IPS DF 6.9 (cell line): ENCODE results near the gene TMIGD1.
"Not testable (repeated sequence)": the region's sequence is repeated elsewhere in the genome, so short reads cannot be mapped to it uniquely, and the experiment has no call there.

ENCODE experiments used
- DNase-seq: peaks from one replicate; pipeline ENCODE4 v3.0.0-alpha.2; 2013; ENCODE audit warnings: low read depth, low spot score
- H3K27ac ChIP-seq: one replicate; pipeline ENCODE4 v1.5.1; 2013; ENCODE audit warnings: low read length, control low read depth
- H3K27me3 ChIP-seq: 2 replicates; pipeline ENCODE4 v1.6.1; 2013; ENCODE audit warnings: mild to moderate bottlenecking, low read length; ENCODE audit not compliant: control insufficient read depth, insufficient read depth
- H3K36me3 ChIP-seq: 2 replicates; pipeline ENCODE4 v1.6.1; 2013; ENCODE audit warnings: low read length; ENCODE audit not compliant: control insufficient read depth, insufficient read depth
- H3K4me1 ChIP-seq: 2 replicates; pipeline ENCODE4 v1.6.1; 2013; ENCODE audit warnings: low read length; ENCODE audit not compliant: control insufficient read depth, insufficient read depth
- H3K4me3 ChIP-seq: 2 replicates; pipeline ENCODE4 v1.5.1; 2013; ENCODE audit warnings: mild to moderate bottlenecking, low read length
- H3K9me3 ChIP-seq: 2 replicates; pipeline ENCODE4 v1.6.1; 2013; ENCODE audit warnings: low read length, inconsistent platforms; ENCODE audit not compliant: control insufficient read depth, insufficient read depth
- WGBS: extraction: QIAGEN DNeasy Blood & Tissue Kit; methylation state at CpG from one replicate; pipeline ENCODE4 v1.1.7; 2013; ENCODE audit warnings: mixed read lengths, missing lambda C conversion rate; ENCODE audit not compliant: insufficient read length, insufficient coverage; 5-methylcytosine and 5-hydroxymethylcytosine counted together

TMIGD1 gene

DNA sequence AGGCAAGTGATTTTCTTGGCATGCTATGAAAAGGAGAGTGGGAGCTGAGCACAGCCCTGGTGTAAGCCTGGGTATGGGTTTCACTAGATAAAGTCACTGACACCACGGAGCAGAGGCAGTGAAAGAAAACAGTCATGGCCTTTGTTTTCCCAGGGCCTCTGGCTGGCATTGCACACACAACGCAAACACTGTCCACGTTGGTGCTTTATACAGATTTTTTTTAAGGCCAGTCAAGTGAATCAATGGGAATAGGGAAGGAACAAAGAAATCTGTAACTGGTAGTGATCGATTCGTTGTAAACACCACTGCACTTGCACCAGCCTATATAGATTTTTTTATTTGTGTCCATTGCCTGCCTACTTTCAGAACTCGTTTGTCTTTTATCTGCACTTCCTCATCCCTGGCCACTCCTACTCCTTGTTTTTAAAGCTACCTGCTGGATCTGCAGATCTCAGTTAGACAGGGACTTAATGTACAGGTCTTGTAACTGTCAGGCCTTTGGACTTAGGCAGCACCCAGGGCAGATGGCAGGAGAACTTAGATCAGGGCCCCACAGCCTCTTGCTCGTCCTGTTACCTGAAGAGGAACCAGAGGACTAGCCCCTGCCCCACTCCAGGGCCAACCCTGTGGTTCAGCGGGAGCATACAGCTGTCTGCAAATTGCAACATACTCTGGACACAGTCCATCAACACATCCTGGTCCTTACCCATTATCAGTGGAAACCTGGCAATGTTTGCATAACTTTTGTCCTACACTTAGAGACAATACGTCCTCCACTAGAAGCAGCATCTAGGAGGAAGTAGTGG lies 10.6 kb upstream of the TMIGD1 start:
- H3K9me3 ChIP-seq: no peaks in the 10 kb centered on the region
- H3K36me3 ChIP-seq: no peaks in the 10 kb centered on the region
- H3K27ac ChIP-seq: no peak overlapping the region
- no peaks in the 10 kb centered on the region for H3K27me3 ChIP-seq
- H3K4me3 ChIP-seq: no peak overlapping the region
- no peak for DNase-seq
- no CpG with 5 or more reads among the region's 9 CpGs for WGBS
- H3K4me1 ChIP-seq: no peaks in the 10 kb centered on the region

DNA sequence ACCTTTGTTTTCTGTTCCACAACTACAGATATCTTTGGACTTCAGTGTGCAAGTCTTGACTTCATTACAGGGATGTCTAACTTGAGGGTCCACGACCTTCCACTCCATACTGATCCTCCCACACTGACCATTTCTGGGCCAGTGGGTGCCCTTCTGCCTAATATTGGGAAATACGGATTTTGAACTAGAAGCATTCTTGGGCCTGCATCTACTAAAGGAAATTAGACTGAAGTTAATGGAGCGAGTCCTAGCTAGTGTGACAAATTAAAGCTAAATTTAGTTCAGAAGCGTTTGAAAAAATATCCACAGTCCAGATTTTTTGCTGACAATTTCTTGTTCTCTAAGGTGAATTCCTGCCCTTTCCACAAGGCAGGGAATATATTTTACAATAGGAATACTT lies 9.9 kb upstream of the TMIGD1 start:
- Histone ChIP-seq H3K4me3 (no peak overlapping the region), H3K27ac (no peak overlapping the region), H3K9me3 (no peaks in the 10 kb centered on the region), H3K4me1 (no peaks in the 10 kb centered on the region), H3K36me3 (no peaks in the 10 kb centered on the region), H3K27me3 (no peaks in the 10 kb centered on the region)
- WGBS: no CpG with 5 or more reads among the region's 4 CpGs
- no peak for DNase-seq

DNA sequence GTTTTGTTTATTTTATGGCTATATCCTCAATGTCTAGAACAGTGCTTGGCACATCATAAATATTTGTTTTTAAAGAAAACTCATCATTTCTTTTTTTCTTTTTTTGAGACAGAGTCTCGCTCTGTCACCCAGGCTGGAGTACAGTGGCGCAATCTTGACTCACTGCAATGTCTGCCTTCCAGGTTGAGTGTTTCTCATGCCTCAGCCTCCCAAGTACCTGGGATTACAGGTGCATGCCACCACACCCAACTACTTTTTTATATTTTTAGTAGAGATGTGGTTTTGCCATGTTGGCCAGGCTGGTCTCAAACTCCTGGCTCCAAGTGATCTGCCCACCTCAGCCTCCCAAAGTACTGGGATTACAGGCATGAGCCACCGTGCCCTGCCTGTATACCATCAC lies 9.4 kb upstream of the TMIGD1 start:
- H3K4me3 ChIP-seq, DNase-seq, H3K9me3 ChIP-seq, H3K27ac ChIP-seq, H3K27me3 ChIP-seq, H3K36me3 ChIP-seq, H3K4me1 ChIP-seq: not testable (repeated sequence)
- no CpG with 5 or more reads among the region's 3 CpGs for WGBS

DNA sequence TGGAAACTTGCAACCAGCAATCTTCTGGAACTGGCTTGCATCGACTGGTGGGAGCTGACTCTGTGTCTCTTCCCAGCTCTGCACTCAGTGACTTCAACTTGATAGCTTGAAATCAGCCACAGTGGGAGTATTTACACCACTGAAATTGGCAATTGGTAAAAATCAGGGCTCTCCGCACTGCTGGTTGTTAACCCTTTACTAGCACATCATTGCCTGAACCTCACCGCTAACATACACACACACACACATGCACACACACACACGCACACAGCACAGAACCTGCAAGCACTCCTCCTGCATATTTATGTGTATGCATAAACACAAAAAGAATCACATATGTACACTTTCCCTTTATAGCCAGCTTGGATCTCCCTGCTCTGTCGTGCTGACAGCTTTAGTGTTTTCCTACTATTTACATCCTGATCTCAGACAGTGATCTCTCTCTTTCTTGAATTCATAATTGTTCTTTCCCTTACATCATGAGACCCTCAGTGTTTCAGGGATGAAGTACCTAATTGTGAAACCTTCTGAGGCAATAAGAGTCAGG lies 7.9 kb upstream of the TMIGD1 start:
- no peak for DNase-seq
- H3K4me1 ChIP-seq: no peaks in the 10 kb centered on the region
- H3K4me3 ChIP-seq: no peak overlapping the region
- H3K9me3 ChIP-seq: no peaks in the 10 kb centered on the region
- H3K27me3 ChIP-seq: no peaks in the 10 kb centered on the region
- H3K27ac ChIP-seq: no peak overlapping the region
- WGBS: no CpG with 5 or more reads among the region's 5 CpGs
- no peaks in the 10 kb centered on the region for H3K36me3 ChIP-seq

DNA sequence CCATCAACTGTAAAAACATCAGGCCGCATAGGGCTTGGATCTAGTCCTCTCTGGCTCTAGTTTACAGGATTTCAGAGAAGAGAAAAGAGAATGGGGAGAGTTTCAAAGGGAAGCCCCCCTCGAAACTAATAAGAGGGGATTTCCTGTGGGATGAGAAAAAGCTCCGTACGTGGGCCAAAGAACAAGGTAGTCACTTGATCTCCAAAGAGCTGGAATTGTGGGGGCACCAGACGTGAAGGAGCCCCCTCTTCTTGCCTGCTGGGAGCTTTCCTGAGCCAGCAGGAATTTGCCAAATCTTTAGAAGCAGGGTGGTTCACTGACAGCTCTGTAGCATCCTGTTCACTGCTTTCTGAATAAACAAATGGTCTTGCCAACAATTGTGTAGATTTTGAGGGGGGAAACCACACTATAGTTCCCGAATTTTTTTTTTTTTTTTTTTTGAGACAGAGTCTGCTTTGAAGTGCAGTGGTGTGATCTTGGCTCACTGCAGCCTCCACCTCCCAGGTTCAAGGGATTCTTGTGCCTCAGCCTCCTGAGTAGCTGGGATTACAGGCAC lies 7.0 kb upstream of the TMIGD1 start:
- Histone ChIP-seq H3K27ac (no peak overlapping the region), H3K4me1 (no peaks in the 10 kb centered on the region), H3K36me3 (no peaks in the 10 kb centered on the region), H3K9me3 (no peaks in the 10 kb centered on the region), H3K4me3 (no peak overlapping the region), H3K27me3 (no peaks in the 10 kb centered on the region)
- WGBS: no CpG with 5 or more reads among the region's 6 CpGs
- no peak for DNase-seq

DNA sequence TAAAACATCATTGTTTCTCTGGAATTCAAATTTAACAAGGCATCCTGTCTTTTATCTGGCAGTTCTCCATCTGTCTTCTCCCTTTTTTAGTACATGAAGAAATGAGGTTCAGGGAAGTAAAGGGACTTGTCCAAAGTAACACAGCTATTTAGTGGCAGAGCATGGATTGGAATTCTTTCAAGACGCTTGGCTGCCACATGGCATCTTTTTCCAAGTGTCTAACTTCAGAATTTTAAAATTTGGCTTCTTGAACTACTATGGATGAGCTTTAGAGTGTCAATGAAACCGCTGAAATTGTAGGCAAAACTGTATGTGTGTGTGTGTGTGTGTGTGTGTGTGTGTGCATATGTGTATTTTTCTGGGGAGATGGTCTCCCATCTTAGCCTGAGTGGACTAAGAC lies 5.2 kb upstream of the TMIGD1 start:
- no CpG with 5 or more reads among the region's 2 CpGs for WGBS

DNA sequence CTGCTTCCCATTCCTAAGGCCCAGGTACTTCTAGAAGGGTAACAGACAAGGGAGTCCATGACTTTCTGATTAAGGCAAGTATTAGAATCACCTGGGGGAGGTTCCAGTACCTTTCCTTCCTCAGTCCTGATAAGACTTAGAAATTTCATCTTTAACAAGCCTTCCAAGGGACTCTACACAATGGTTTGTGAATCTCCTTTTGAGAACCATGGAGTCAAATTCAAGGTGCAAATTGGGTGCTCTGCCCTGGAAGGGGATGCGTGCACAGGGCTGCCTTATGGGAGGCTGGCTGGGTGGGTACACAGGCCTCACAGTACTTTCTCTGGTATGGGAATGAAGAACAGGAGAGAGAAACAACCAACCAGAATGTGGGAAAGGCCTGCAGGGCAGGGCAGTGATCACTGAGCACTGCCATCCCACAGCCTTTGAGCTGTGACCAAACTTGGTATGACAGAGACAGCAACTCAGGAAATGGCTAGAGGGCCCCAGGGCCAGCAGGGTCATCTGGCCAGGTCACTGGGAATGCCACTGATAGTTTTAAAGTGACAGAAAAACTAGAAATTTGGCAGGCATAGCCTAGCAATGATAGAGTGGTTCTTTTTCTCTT lies 3.6 kb upstream of the TMIGD1 start:
- no CpG with 5 or more reads among the region's 1 CpG for WGBS
- H3K9me3 ChIP-seq: no peaks in the 10 kb centered on the region
- no peaks in the 10 kb centered on the region for H3K36me3 ChIP-seq
- H3K27ac ChIP-seq: no peak overlapping the region
- no peak overlapping the region for H3K4me3 ChIP-seq
- H3K27me3 ChIP-seq: no peaks in the 10 kb centered on the region
- no peak for DNase-seq
- no peaks in the 10 kb centered on the region for H3K4me1 ChIP-seq

More for the DNA sequence above, 5.2 kb upstream of the TMIGD1 start:
- DNase-seq: no peak
- Histone ChIP-seq H3K27ac (no peak overlapping the region), H3K36me3 (no peaks in the 10 kb centered on the region), H3K9me3 (no peaks in the 10 kb centered on the region), H3K27me3 (no peaks in the 10 kb centered on the region), H3K4me1 (no peaks in the 10 kb centered on the region), H3K4me3 (no peak overlapping the region)

DNA sequence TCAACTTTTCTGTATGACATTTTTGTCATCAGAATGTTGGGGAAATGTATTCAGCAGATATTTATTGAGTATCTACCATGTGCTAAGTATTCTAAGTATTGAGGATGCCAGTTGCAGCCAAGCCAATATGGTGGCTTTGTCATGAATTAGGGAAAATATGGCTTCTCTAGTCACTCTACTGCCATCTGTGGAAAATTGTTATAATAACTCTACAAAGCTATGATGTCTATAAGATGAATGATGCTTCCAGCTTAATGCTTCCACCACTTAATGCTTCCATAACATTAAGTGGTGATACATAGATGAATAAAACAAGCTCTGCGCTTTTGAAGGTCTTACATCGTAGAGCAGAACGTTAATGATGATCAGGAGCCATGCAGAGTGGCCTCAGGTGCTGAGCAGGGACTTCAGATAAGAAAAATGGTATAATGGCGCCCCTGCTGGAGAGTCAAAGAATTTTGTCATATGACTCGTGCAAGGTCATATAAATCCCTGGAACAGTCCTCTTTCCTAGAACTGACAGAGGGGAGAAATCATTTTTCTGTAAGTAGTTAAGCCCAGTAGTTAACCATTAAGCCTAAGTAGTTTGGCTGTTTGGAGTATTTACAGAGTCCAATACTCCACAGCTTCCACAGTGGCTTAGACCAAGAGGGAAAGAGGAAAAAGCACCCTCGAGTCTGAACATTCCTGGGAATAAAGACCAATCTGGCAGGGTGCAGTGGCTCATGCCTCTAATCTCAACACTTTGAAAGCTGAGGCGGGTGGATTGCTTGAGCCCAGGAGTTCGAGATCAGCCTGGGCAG lies 2.7 kb upstream of the TMIGD1 start:
- no CpG with 5 or more reads among the region's 8 CpGs for WGBS
- no peaks in the 10 kb centered on the region for H3K4me1 ChIP-seq

DNA sequence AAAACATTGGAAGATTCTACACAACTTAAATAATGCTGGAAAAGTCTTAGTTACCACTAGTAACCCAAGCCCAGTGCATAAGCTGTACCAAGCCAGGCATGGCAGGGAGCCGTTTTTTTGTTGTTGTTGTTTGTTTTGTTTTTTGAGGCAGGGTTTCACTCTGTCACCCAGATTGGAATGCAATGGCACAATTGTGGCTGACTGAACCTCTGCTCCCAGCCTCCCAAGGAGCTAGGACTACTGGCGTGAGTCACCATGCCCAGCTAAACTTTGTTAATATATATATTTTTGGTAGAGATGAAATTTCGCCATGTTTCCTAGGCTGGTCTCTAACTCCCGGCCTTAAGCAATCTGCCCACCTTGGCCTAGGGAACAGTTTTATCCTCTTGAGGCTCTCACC lies 564 bp upstream of the TMIGD1 start:
- no peaks in the 10 kb centered on the region for H3K4me1 ChIP-seq
- H3K36me3 ChIP-seq: no peaks in the 10 kb centered on the region
- no peaks in the 10 kb centered on the region for H3K27me3 ChIP-seq
- no CpG with 5 or more reads among the region's 4 CpGs for WGBS
- no peaks in the 10 kb centered on the region for H3K9me3 ChIP-seq
- no peak for DNase-seq
- H3K4me3 ChIP-seq: no peak overlapping the region
- H3K27ac ChIP-seq: no peak overlapping the region

More for the DNA sequence above, 2.7 kb upstream of the TMIGD1 start:
- peak; percentile 25 for DNase-seq
- Histone ChIP-seq H3K9me3 (no peaks in the 10 kb centered on the region), H3K27ac (no peak overlapping the region), H3K36me3 (no peaks in the 10 kb centered on the region), H3K27me3 (no peaks in the 10 kb centered on the region), H3K4me3 (no peak overlapping the region)

DNA sequence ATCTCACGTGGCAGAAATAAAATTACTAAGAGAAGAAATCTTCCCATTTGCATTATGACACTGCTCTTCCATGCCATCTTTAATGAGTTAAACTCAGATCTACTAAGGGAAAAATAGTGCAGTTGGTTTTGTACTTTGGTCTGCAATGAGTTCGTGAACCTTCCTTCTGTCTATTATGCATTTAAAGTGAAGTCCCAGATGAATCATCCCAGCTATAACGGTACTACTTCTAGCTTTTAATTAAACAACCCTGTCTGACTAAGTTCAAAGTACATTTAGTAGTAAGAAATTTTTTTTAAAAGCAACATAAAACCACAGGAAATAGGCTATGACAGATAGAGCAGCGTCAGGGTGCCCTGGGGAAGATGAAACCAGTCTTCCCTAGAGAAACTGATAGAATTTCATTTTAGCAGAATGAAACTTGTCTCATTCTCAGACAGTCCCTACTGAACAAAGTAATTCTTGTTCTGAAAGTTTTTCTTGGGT lies 1.8 kb downstream of the TMIGD1 start:
- no CpG with 5 or more reads among the region's 4 CpGs for WGBS
- H3K9me3 ChIP-seq: no peaks in the 10 kb centered on the region
- no peak for DNase-seq
- H3K4me3 ChIP-seq: no peak overlapping the region
- H3K27me3 ChIP-seq: no peaks in the 10 kb centered on the region
- H3K4me1 ChIP-seq: no peaks in the 10 kb centered on the region
- no peak overlapping the region for H3K27ac ChIP-seq
- no peaks in the 10 kb centered on the region for H3K36me3 ChIP-seq
